NB4 (cell line): ENCODE data around the gene E2F7.
"Not testable (repeated sequence)": the region's sequence is repeated elsewhere in the genome, so short reads cannot be mapped to it uniquely, and the experiment has no call there.

Experiments used
- DNase-seq: peaks from one replicate; pipeline ENCODE4 v3.0.0; 2010; ENCODE audit warnings: low read depth
- H3K4me3 ChIP-seq: one replicate; pipeline ENCODE4 v1.5.1; 2011; ENCODE audit warnings: mild to moderate bottlenecking, low read depth, low read length, moderate library complexity
- MYC ChIP-seq: IDR thresholded peaks from 2 replicates; pipeline ENCODE4 v1.6.1; 2011; ENCODE audit warnings: low read depth, low read length
- POLR2A ChIP-seq: IDR thresholded peaks from 2 replicates; pipeline ENCODE4 v1.6.1; 2011; ENCODE audit warnings: mild to moderate bottlenecking; ENCODE audit not compliant: insufficient read length; ENCODE audit errors: extremely low read depth
- TF ChIP-seq, protein P1 (sequence below): IDR thresholded peaks from one replicate; pipeline ENCODE4 v1.5.1; 2012; ENCODE audit warnings: low read depth, low read length
- TF ChIP-seq, protein P2 (sequence below): IDR thresholded peaks from 2 replicates; pipeline ENCODE4 v1.6.1; 2011; ENCODE audit warnings: low read depth, low read length

E2F7 gene

DNA sequence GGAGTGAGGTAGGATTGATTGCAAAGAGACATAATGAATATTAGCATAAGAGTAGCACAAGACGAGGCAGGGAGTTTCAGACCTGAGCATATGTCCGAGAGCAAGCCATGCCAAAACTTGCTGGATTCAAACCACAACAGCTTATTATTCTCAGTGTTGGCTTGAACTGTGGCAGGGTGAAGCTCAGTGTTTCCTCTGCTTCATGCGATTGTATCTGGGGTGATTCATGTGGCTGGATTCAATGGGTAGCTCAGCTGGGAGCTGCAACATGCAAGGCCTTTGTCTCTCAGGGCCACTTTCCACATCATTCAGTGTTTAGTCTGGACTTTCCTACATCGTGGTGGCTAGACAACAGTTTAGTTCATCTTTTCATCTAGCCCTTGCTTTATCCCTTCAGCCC is 22.1 kb upstream of the E2F7 start:
- TF ChIP-seq POLR2A, result no peak
- TF ChIP-seq MYC, result no peak
- TF ChIP-seq, protein P1, sequence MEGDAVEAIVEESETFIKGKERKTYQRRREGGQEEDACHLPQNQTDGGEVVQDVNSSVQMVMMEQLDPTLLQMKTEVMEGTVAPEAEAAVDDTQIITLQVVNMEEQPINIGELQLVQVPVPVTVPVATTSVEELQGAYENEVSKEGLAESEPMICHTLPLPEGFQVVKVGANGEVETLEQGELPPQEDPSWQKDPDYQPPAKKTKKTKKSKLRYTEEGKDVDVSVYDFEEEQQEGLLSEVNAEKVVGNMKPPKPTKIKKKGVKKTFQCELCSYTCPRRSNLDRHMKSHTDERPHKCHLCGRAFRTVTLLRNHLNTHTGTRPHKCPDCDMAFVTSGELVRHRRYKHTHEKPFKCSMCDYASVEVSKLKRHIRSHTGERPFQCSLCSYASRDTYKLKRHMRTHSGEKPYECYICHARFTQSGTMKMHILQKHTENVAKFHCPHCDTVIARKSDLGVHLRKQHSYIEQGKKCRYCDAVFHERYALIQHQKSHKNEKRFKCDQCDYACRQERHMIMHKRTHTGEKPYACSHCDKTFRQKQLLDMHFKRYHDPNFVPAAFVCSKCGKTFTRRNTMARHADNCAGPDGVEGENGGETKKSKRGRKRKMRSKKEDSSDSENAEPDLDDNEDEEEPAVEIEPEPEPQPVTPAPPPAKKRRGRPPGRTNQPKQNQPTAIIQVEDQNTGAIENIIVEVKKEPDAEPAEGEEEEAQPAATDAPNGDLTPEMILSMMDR, result no peak
- TF ChIP-seq, protein P2, sequence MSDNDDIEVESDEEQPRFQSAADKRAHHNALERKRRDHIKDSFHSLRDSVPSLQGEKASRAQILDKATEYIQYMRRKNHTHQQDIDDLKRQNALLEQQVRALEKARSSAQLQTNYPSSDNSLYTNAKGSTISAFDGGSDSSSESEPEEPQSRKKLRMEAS, result no peak
- no peak overlapping the region for H3K4me3 ChIP-seq
- DNase-seq, result no peak

DNA sequence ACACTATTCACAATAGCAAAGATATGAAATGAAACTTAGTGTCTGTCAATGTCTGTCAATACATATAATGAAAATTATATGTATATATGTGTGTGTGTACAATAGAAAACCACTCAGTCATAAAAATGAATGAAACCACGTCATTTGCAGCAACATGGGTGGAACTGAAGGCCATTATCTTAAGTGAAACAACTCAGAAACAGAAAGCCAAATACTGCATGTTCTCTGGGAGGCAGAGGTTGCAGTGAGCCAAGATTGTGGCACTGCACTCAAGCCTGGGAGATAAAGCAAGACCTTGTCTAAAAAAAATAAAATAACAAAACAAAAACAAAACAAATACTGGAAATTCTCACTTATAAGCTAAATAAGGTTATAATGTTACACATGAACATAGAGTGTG is 16.7 kb upstream of the E2F7 start:
- TF ChIP-seq, protein P2, result no peak
- TF ChIP-seq, protein P1, result no peak
- TF ChIP-seq POLR2A (no peak), MYC (no peak)
- H3K4me3 ChIP-seq, result no peak overlapping the region

DNA sequence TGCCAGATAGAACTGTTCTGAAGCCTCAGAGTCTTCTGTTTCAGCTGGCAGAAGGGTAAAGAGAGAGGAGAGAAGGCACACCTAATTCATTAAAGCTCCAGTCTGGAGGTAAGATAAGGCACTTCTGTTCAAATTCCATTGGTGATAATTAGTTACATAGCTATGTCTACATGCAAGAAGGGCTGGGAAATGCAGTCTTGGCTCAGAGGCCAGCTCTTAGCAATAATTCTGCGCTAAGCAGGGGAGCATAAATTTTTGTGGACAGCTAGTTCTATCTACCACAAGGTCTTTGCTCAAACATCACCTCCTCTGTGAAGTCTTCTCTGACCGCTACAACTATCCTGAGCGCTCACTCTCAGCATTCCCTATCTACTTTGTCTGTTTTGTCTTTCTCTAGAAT is 14.3 kb upstream of the E2F7 start:
- DNase-seq, result no peak
- TF ChIP-seq POLR2A, result no peak
- no peak for TF ChIP-seq MYC
- TF ChIP-seq, protein P1, result no peak
- TF ChIP-seq, protein P2, result no peak
- H3K4me3 ChIP-seq, result no peak overlapping the region

More for the DNA sequence above, 16.7 kb upstream of the E2F7 start:
- no peak for DNase-seq

DNA sequence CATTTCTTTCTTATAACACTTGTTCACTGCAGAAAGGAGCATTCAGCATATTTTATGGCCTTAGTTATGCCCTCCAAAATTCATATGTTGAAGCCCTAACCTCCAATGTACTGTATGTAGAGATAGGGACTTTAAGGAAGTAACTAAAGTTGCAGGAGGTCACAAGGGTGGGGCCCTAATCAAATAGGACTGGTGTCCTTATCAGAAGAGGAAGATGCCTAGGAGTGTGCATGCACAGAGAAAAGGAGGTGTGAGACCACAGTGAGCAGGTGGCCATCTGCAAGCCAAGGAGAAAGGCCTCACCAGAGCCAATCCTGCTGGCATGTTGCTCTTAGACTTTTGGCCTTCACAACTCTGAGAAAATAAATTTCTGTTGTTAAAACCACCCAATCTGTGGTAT is 12.9 kb upstream of the E2F7 start:
- no peak for TF ChIP-seq POLR2A
- TF ChIP-seq, protein P2, result no peak
- TF ChIP-seq, protein P1, result no peak
- TF ChIP-seq MYC, result no peak
- no peak for DNase-seq
- no peak overlapping the region for H3K4me3 ChIP-seq

DNA sequence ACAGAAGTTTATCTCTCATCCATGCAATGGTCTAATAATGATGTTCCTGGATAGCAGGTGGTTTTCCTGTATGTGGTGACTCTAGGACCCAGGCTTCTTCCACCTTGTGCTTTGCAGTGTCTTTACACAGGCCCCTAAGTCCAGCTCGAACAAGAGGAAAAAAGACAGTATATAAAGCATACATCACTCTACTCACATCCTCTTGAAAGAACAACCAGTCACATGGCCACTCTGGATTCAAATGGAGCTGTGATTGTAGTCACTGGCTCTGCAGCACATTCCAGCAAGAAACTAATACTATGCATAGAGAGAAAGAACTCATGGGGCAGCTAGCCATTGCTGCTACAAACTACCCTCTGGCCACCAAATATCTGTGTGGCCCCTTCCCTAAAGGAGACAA is 11.5 kb upstream of the E2F7 start:
- TF ChIP-seq MYC, result no peak
- TF ChIP-seq, protein P1, result no peak
- no peak for TF ChIP-seq POLR2A
- TF ChIP-seq, protein P2, result no peak
- DNase-seq, result no peak
- no peak overlapping the region for H3K4me3 ChIP-seq

DNA sequence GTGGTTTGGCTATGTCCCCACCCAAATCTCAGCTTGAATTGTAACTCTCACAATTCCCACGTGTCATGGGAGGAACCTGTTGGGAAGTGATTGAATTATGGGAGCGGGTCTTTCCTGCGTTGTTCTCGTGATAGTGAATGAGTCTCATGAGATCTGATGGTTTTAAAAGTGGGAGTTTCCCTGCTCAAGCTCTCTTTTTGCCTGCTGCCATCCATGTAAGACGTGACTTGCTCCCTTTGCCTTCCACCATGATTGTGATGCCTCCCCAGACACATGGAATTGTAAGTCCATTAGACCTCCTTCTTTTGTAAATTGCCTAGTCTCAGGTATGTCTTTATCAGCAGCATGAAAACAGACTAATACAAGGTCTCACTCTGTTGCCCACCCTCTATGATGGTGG is 8.5 kb upstream of the E2F7 start:
- not testable (repeated sequence) for DNase-seq, H3K4me3 ChIP-seq
